WTC11 (cell line): Measurements from ENCODE around the gene FAM240A. TPM values are rescaled to one million over a fixed set of nuclear protein-coding genes. Genes with fewer than 3 reads are reported as not detected.

Experiments
- ATAC-seq: fragments of 200-7000 bp; cut with Tn5 transposase; 2 replicates; pipeline ENCODE4 v1.10.0; 2021; ENCODE audit warnings: mild to moderate bottlenecking, moderate library complexity
- CTCF ChIA-PET: fragments of 300-600 bp; sonication (Branson Sonifier 250); formaldehyde crosslinking; loops from one replicate; lab custom pipeline; 2021; ENCODE audit warnings: antibody characterized with exemption; lab: Charles Lee
- POLR2A ChIA-PET: fragments of 350-600 bp; sonication (Branson Sonifier 250); formaldehyde crosslinking; loops from one replicate; lab custom pipeline; 2021; ENCODE audit warnings: antibody characterized with exemption; lab: Charles Lee
- DNase-seq: peaks from one replicate; pipeline ENCODE4 v3.0.0; 2021; ENCODE audit warnings: low spot score
- H3K27ac Mint-ChIP-seq: 2 replicates; pipeline ENCODE4 v1.8.0; 2021; ENCODE audit warnings: mixed read lengths
- H3K27me3 Mint-ChIP-seq: 2 replicates; pipeline ENCODE4 v1.8.0; 2021; ENCODE audit warnings: low read depth, mild to moderate bottlenecking, moderate library complexity, mixed read lengths
- H3K36me3 Mint-ChIP-seq: 2 replicates; pipeline ENCODE4 v1.8.0; 2021; ENCODE audit warnings: mixed read lengths
- H3K4me1 Mint-ChIP-seq: 2 replicates; pipeline ENCODE4 v1.8.0; 2022; ENCODE audit warnings: mixed read lengths
- H3K4me3 Mint-ChIP-seq: 2 replicates; pipeline ENCODE4 v1.8.0; 2021; ENCODE audit warnings: mild to moderate bottlenecking, moderate library complexity, mixed read lengths
- H3K9me3 Mint-ChIP-seq: 2 replicates; pipeline ENCODE4 v1.8.0; 2021; ENCODE audit warnings: mixed read lengths
- EMX1 ChIP-seq: fragments of 250-450 bp; sonication (Bioruptor Pico); IDR thresholded peaks from 2 replicates; pipeline ENCODE4 v1.8.0; 2021; ENCODE audit warnings: mild to moderate bottlenecking
- GRHL2 ChIP-seq: fragments of 250-450 bp; sonication (Bioruptor Pico); IDR thresholded peaks from 2 replicates; pipeline ENCODE4 v1.8.0; 2022; ENCODE audit warnings: mild to moderate bottlenecking, moderate library complexity; ENCODE audit not compliant: insufficient replicate concordance, severe bottlenecking
- GTF2I ChIP-seq: fragments of 250-450 bp; sonication (Bioruptor Pico); conservative IDR thresholded peaks from 2 replicates; pipeline ENCODE4 v1.4.0; 2021; ENCODE audit warnings: mild to moderate bottlenecking
- MXD4 ChIP-seq: fragments of 250-450 bp; sonication (Bioruptor Pico); IDR thresholded peaks from 2 replicates; pipeline ENCODE4 v1.8.0; 2021; ENCODE audit warnings: mild to moderate bottlenecking, moderate library complexity, borderline replicate concordance
- SP1 ChIP-seq: sonication (generic); formaldehyde crosslinking; conservative IDR thresholded peaks from 2 replicates; pipeline ENCODE4 v1.8.1; 2022; ENCODE audit warnings: missing genetic modification reagents
- TEAD1 ChIP-seq: sonication (generic); formaldehyde crosslinking; IDR thresholded peaks from 2 replicates; pipeline ENCODE4 v1.8.0; 2022; ENCODE audit warnings: mild to moderate bottlenecking, missing genetic modification reagents
- TP53 ChIP-seq: sonication (generic); formaldehyde crosslinking; IDR thresholded peaks from 2 replicates; pipeline ENCODE4 v1.8.1; 2023; ENCODE audit warnings: mild to moderate bottlenecking, missing genetic modification reagents
- total RNA-seq: library from RNA; stranded (reverse); gene quantifications from 3 replicates; pipeline ENCODE4 v1.2.3, GENCODE V29; 2021
- TF ChIP-seq, protein P1 (sequence below): sonication (generic); formaldehyde crosslinking; conservative IDR thresholded peaks from 2 replicates; pipeline ENCODE4 v1.8.1; 2022; ENCODE audit warnings: mild to moderate bottlenecking, missing genetic modification reagents
- TF ChIP-seq, protein P2 (sequence below): fragments of 250-450 bp; sonication (Bioruptor Pico); IDR thresholded peaks from 2 replicates; pipeline ENCODE4 v1.9.0; 2021; ENCODE audit warnings: moderate library complexity, mild to moderate bottlenecking, inconsistent platforms, borderline replicate concordance
- TF ChIP-seq, protein P3 (sequence below): sonication (generic); formaldehyde crosslinking; IDR thresholded peaks from 2 replicates; pipeline ENCODE4 v1.8.1; 2023; ENCODE audit warnings: mild to moderate bottlenecking, missing genetic modification reagents
- TF ChIP-seq, protein P4 (sequence below): sonication (generic); formaldehyde crosslinking; IDR thresholded peaks from 2 replicates; pipeline ENCODE4 v1.8.0; 2022; ENCODE audit warnings: mild to moderate bottlenecking, missing genetic modification reagents
- TF ChIP-seq, protein P5 (sequence below): fragments of 250-450 bp; sonication (Bioruptor Pico); IDR thresholded peaks from 2 replicates; pipeline ENCODE4 v2.1.2; 2022; ENCODE audit warnings: mild to moderate bottlenecking, moderate library complexity
- TF ChIP-seq, protein P6 (sequence below): sonication (generic); formaldehyde crosslinking; IDR thresholded peaks from 2 replicates; pipeline ENCODE4 v1.8.0; 2023; ENCODE audit warnings: mild to moderate bottlenecking, missing genetic modification reagents
- TF ChIP-seq, protein P7 (sequence below): sonication (generic); formaldehyde crosslinking; IDR thresholded peaks from 2 replicates; pipeline ENCODE4 v1.8.1; 2022; ENCODE audit warnings: low read depth, missing genetic modification reagents, borderline replicate concordance
- TF ChIP-seq, protein P8 (sequence below): fragments of 250-450 bp; sonication (Bioruptor Pico); IDR thresholded peaks from 2 replicates; pipeline ENCODE4 v1.8.0; 2021; ENCODE audit warnings: mild to moderate bottlenecking
- TF ChIP-seq, protein P9 (sequence below): sonication (generic); formaldehyde crosslinking; IDR thresholded peaks from 2 replicates; pipeline ENCODE4 v1.8.1; 2022; ENCODE audit warnings: mild to moderate bottlenecking, moderate library complexity, missing genetic modification reagents

The FAM240A gene
- total RNA-seq, 1 experiment from 2014 or later = 0.13 TPM

DNA sequence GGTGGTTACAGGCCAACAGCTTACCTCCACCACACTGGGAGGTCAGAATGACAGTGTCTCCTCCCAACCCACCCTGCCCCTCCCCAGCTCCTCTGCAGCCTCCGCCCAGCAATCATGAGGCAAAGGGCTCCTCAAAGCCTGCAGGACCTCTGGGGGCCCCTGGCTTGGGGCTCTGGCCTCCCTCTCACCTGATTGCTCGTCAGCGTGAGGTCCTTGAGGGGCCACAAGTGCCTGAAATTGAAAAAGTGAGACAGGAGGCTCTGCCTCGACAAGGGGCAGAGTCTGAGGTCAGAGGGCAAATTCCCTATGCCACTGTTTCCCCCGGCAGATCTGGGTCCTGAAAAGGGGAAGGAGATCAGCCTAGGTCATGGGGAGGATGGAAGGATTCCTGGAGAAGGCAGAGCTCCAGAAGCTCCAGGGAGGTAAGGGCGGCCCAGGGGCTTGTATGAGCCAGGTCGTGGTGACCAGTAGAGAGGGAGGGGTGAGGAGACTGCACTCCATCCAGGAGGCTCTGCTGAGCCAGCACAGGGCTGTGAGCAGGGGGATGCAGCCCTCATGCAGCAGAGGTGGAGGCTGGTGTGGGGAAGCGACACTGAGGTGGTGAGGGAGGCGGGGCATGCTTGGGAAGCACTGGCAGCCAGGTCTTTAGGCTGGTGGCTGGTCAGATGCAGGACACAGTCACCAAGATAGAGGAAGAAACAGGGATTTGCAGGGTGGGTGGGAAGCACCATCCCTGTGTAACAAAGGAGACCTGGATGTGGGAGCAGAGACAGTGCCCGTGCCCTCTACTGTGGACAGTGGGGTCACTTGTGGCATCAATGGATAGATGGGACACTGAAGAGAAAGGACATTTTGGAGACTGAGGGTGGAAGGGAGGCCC, 61.1 kb downstream of the FAM240A start:
- H3K27me3 Mint-ChIP-seq = no peaks in the 10 kb centered on the region
- DNase-seq = peak; percentile 10
- H3K27ac Mint-ChIP-seq = no peak overlapping the region; the same call in 1 of the 2 replicates

More for the DNA sequence above, 61.1 kb downstream of the FAM240A start:
- Mint-ChIP-seq H3K36me3 (peaks cover 3% of the 10 kb centered on the region), H3K4me1 (no peaks in the 10 kb centered on the region)
- no peak for ATAC-seq
- CTCF ChIA-PET = interaction anchor here (0.6 to 2.5 kb wide), 14 partner anchors 9 to 236 kb away, joined by 3 to 9 read pairs (median 4); no protein-coding TSS in a partner anchor
- TF ChIP-seq TEAD1 (CRISPR knock-in tag) (no peak), EMX1 (CRISPR knock-in tag) (no peak), TP53 (CRISPR knock-in tag) (no peak), SP1 (CRISPR knock-in tag) (no peak), MXD4 (CRISPR knock-in tag) (no peak), GRHL2 (CRISPR knock-in tag) (no peak), GTF2I (CRISPR knock-in tag) (no peak)
- TF ChIP-seq, protein P1, sequence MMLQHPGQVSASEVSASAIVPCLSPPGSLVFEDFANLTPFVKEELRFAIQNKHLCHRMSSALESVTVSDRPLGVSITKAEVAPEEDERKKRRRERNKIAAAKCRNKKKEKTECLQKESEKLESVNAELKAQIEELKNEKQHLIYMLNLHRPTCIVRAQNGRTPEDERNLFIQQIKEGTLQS (CRISPR knock-in tag) = no peak
- TF ChIP-seq, protein P2, sequence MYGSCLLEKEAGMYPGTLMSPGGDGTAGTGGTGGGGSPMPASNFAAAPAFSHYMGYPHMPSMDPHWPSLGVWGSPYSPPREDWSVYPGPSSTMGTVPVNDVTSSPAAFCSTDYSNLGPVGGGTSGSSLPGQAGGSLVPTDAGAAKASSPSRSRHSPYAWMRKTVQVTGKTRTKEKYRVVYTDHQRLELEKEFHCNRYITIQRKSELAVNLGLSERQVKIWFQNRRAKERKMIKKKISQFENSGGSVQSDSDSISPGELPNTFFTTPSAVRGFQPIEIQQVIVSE (CRISPR knock-in tag) = no peak
- TF ChIP-seq, protein P3, sequence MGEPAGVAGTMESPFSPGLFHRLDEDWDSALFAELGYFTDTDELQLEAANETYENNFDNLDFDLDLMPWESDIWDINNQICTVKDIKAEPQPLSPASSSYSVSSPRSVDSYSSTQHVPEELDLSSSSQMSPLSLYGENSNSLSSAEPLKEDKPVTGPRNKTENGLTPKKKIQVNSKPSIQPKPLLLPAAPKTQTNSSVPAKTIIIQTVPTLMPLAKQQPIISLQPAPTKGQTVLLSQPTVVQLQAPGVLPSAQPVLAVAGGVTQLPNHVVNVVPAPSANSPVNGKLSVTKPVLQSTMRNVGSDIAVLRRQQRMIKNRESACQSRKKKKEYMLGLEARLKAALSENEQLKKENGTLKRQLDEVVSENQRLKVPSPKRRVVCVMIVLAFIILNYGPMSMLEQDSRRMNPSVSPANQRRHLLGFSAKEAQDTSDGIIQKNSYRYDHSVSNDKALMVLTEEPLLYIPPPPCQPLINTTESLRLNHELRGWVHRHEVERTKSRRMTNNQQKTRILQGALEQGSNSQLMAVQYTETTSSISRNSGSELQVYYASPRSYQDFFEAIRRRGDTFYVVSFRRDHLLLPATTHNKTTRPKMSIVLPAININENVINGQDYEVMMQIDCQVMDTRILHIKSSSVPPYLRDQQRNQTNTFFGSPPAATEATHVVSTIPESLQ (CRISPR knock-in tag) = no peak
- TF ChIP-seq, protein P4, sequence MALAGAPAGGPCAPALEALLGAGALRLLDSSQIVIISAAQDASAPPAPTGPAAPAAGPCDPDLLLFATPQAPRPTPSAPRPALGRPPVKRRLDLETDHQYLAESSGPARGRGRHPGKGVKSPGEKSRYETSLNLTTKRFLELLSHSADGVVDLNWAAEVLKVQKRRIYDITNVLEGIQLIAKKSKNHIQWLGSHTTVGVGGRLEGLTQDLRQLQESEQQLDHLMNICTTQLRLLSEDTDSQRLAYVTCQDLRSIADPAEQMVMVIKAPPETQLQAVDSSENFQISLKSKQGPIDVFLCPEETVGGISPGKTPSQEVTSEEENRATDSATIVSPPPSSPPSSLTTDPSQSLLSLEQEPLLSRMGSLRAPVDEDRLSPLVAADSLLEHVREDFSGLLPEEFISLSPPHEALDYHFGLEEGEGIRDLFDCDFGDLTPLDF (CRISPR knock-in tag) = no peak
- TF ChIP-seq, protein P5, sequence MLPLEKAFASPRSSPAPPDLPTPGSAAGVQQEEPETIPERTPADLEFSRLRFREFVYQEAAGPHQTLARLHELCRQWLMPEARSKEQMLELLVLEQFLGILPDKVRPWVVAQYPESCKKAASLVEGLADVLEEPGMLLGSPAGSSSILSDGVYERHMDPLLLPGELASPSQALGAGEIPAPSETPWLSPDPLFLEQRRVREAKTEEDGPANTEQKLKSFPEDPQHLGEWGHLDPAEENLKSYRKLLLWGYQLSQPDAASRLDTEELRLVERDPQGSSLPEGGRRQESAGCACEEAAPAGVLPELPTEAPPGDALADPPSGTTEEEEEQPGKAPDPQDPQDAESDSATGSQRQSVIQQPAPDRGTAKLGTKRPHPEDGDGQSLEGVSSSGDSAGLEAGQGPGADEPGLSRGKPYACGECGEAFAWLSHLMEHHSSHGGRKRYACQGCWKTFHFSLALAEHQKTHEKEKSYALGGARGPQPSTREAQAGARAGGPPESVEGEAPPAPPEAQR = no peak
- TF ChIP-seq, protein P6, sequence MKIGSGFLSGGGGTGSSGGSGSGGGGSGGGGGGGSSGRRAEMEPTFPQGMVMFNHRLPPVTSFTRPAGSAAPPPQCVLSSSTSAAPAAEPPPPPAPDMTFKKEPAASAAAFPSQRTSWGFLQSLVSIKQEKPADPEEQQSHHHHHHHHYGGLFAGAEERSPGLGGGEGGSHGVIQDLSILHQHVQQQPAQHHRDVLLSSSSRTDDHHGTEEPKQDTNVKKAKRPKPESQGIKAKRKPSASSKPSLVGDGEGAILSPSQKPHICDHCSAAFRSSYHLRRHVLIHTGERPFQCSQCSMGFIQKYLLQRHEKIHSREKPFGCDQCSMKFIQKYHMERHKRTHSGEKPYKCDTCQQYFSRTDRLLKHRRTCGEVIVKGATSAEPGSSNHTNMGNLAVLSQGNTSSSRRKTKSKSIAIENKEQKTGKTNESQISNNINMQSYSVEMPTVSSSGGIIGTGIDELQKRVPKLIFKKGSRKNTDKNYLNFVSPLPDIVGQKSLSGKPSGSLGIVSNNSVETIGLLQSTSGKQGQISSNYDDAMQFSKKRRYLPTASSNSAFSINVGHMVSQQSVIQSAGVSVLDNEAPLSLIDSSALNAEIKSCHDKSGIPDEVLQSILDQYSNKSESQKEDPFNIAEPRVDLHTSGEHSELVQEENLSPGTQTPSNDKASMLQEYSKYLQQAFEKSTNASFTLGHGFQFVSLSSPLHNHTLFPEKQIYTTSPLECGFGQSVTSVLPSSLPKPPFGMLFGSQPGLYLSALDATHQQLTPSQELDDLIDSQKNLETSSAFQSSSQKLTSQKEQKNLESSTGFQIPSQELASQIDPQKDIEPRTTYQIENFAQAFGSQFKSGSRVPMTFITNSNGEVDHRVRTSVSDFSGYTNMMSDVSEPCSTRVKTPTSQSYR = no peak
- TF ChIP-seq, protein P7, sequence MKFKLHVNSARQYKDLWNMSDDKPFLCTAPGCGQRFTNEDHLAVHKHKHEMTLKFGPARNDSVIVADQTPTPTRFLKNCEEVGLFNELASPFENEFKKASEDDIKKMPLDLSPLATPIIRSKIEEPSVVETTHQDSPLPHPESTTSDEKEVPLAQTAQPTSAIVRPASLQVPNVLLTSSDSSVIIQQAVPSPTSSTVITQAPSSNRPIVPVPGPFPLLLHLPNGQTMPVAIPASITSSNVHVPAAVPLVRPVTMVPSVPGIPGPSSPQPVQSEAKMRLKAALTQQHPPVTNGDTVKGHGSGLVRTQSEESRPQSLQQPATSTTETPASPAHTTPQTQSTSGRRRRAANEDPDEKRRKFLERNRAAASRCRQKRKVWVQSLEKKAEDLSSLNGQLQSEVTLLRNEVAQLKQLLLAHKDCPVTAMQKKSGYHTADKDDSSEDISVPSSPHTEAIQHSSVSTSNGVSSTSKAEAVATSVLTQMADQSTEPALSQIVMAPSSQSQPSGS (CRISPR knock-in tag) = no peak
- TF ChIP-seq, protein P8, sequence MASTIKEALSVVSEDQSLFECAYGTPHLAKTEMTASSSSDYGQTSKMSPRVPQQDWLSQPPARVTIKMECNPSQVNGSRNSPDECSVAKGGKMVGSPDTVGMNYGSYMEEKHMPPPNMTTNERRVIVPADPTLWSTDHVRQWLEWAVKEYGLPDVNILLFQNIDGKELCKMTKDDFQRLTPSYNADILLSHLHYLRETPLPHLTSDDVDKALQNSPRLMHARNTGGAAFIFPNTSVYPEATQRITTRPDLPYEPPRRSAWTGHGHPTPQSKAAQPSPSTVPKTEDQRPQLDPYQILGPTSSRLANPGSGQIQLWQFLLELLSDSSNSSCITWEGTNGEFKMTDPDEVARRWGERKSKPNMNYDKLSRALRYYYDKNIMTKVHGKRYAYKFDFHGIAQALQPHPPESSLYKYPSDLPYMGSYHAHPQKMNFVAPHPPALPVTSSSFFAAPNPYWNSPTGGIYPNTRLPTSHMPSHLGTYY (CRISPR knock-in tag) = no peak
- TF ChIP-seq, protein P9, sequence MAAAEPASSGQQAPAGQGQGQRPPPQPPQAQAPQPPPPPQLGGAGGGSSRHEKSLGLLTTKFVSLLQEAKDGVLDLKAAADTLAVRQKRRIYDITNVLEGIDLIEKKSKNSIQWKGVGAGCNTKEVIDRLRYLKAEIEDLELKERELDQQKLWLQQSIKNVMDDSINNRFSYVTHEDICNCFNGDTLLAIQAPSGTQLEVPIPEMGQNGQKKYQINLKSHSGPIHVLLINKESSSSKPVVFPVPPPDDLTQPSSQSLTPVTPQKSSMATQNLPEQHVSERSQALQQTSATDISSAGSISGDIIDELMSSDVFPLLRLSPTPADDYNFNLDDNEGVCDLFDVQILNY (CRISPR knock-in tag) = no peak
- TF ChIP-seq, all 79 proteins: peak for 0
- no peak overlapping the region for H3K4me3 Mint-ChIP-seq
- POLR2A ChIA-PET = no interaction called here
- H3K9me3 Mint-ChIP-seq = peaks cover 4% of the 10 kb centered on the region
